GM10847 (cell line): ENCODE data around the gene SEMA5A.

Experiments
- POLR2A ChIP-seq: IDR thresholded peaks from 2 replicates; pipeline ENCODE4 v1.6.1; 2011; ENCODE audit not compliant: insufficient read length; ENCODE audit errors: extremely low read depth

The SEMA5A gene

GRCh38 chr5:9337928-9338595 is 207.8 kb downstream of the SEMA5A start:
- no peak for TF ChIP-seq POLR2A

- TF ChIP-seq POLR2A = no peak
These were observed 209.9 kb downstream of the SEMA5A start for GRCh38 chr5:9335754-9336495.

DNA sequence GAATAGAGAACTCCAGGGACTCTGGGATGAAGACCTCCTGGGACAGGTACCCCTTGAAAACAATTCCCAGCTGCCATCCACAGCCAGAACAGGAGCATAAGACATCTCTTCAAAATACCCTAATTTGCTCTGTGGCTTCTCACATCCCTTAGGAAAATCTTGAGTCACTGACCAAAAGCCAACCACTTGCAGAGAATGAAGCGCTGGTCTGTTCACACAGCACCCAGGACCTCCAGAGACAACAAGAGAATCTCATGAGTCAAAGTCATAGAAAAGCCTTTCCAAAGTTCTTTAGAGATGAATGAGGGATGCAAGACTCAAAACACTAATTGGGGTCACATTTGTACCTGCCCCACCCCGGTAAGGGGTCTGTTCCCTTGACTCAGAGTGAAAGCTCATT is 210.6 kb downstream of the SEMA5A start:
- TF ChIP-seq POLR2A = no peak

- TF ChIP-seq POLR2A = no peak
These were observed 213.8 kb downstream of the SEMA5A start for GRCh38 chr5:9332026-9332425.

- TF ChIP-seq POLR2A = no peak
These were observed 214.5 kb downstream of the SEMA5A start for GRCh38 chr5:9331372-9331771.

DNA sequence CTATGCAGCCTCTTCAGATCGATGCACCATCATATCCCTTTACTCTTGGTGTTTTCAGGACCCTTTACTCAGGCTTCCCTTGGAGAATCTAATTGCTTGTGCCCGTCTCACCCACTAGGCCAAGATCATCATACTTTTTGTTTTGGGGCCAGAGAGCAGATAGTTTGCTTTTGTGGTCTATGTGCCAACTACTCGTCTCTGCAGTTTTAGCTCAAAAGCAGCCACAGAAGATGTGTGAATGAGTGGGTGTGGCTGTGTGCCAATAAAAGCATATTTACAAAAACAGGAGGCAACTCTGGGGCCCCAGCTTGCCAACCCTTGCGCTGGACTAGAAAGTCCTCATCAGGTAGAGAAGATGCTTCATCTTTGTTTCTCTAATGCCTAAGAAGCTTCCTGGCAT is 216.8 kb downstream of the SEMA5A start:
- no peak for TF ChIP-seq POLR2A

- TF ChIP-seq POLR2A = no peak
These were observed 220.3 kb downstream of the SEMA5A start for GRCh38 chr5:9325549-9325948.

DNA sequence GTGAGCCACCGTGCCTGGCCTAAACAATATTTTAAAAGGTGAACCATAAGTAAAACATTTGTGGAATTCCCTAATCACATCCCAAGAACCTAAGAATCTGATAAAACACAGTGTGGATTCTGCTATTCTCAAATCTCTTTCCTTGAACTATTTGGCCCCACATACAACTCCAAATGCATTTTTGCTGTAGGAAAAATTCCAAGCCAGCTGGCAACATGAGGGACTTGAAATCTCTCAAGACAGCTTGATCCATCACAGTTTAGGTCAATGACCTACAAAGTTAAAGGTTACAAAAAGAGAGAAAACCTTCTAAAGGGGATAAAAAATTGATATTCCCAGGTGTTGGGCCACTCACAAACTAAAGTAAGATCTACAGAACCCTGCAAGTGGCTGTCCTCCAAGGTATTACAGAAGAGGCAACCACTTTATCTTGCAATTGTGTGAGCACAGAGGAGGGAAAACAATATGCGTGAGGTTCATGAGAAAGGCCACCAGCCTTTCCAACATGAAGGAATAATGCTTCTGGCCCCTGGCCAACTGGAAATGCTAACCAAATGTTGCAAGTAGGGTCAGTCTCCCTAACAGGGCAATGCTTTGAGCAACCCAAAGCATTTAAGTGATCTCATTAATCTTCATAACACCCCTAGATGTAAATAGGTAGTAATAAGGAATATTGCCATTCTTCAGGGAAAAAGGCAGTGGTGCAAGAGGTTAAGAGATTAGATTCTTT is 221.4 kb downstream of the SEMA5A start:
- TF ChIP-seq POLR2A = no peak

DNA sequence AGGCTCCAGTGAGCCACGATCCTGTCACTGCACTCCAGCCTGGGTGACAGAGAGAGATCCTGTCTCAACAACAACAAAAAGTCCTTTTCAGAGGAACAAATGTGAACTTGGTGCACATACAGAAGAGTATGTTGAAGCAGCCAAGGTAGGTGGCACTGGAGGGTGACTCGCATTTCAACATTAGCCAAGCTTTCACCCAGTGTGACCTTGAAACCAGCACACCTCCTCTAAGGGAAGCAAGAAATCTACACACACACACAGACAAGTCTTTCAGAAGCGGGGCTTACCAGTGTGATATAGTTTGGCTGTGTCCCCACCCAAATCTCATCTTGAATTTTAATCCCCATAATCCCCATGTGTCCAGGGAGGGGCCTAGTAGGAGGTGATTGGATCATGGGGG is 225.2 kb downstream of the SEMA5A start:
- TF ChIP-seq POLR2A = no peak

DNA sequence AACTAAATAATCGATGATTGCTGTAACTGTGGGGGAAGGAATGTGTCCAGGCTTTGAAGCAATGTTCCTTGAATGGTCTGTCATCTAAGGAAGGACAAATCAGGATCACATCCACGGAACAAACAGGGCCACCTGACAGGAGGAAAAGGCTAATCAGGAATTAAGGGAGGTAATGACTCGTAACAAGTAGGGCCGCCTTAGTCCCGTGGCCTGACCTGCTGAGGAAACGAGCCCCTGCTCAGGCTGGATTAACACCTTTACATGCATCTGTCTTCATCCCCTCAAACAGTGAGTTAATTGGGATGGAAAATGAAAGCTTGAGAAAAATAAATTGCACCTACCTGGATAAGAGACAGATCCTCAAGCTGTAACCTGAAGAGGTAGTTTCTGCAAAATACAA is 227.8 kb downstream of the SEMA5A start:
- TF ChIP-seq POLR2A = no peak

- no peak for TF ChIP-seq POLR2A
These were observed 229.1 kb downstream of the SEMA5A start for GRCh38 chr5:9316733-9317132.

DNA sequence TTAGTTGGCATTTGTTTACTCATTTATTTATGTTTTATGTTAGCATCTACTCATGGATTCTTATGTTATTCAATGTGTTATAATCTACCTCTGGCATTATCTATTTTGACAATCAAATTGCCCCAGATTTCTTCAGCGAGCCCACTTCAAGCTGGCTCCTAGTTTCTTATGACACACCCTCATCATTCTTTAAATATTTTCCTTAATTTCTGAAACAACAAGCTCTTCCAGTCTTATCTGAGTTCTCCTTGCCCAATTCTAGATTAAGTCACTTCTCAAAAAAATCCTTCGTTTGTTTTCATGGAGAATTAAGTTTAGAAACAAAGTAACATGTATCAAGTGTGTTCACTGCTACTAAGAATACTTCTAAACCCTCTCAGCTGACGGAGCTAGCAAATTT is 229.8 kb downstream of the SEMA5A start:
- no peak for TF ChIP-seq POLR2A

DNA sequence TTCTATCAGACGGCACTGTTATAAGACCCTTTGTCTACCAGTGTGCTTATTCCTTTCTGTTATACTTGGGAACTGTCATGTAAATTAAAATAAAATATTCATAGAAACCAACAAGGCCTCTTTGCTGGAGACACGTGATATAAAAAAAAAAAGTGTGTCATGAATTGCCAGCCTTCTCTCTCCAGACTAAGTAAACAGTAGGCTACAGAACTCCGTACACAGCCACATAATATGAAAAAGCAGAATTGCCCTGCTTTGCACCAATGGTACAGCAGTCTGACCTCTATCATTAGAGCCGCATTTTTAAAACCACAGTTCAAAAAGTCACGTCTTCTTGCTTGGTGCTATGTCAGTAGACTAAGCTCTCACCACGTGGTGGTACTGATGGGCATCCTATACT is 231.3 kb downstream of the SEMA5A start:
- TF ChIP-seq POLR2A = no peak

DNA sequence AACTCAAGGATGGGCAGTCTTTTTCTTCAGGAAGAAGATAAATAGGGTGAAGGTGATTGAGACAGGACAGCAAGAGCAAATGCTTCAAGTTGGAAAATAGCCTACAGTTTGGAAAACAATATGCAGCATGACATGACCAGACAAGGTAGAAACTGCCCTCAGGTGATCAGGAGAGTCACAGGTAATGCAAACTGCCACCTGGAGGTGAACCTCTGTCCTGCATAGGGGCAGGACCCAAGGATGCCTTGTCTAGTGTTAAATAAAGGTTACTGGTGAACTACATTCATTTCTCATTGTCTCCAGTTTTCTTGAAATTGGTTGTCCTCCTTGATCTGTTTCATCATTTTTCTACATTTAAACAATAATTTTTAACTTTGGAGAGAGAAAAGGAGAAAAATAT is 232.1 kb downstream of the SEMA5A start:
- TF ChIP-seq POLR2A = no peak

DNA sequence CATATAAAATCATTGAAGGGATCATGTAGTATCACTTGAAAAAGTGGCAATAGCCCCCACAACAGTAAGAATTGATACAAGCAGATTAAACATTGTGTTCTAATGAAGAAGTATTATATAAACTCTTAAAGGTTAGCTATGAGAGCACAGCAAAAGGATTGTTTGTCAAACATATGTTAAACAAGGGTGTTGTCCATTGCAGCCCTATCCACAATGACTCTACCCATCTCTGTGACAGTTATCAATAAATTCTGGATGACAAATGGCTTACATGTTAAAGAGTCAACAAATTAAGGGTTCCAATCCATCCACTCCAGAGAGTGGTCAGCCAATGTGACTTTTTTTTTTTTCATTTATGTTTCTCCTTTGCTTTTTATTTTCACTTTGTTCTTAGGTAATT is 238.7 kb downstream of the SEMA5A start:
- no peak for TF ChIP-seq POLR2A

GRCh38 chr5:9302218-9302617 is 243.7 kb downstream of the SEMA5A start:
- TF ChIP-seq POLR2A = no peak

DNA sequence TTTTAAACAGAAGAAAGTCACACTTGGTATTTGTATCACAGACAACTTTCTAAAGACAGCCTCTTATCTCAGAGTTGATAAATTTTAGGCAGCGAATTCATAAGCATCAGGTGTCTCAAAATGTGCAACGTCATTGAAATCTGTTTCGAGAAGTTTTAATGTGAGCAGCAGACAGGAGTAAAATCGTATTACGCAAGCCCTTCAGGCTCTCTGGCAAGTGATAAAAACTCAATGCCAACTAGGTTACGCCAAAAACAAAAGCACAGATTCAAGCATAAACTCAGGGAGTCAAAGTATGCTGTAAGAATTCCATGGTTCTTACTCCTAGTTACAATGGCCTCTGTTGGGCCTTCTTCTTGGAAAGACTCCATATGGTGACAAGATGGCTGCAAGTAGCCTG is 244.7 kb downstream of the SEMA5A start:
- no peak for TF ChIP-seq POLR2A

DNA sequence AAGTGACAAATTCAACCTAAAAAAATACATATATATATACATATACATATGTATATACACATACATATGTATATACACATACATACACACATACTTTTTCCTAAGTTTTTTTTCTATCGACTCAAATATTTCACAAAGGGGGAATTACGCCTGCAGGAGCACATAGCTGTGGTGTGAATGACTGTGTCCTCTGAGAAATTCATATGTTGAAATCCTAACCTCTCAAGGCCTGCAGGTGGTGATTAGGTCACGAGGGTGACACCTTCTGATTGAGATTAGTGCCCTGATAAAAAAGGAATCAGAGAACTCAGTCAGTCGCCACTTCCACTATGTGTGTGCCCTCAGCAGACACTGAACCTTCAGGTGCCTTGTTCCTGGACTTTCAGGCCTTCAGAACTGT is 248.7 kb downstream of the SEMA5A start:
- no peak for TF ChIP-seq POLR2A
